DMS153 (cell line): ENCODE data around the gene CSHL1.
"Not testable (repeated sequence)": the region's sequence is repeated elsewhere in the genome, so short reads cannot be mapped to it uniquely, and the experiment has no call there.

ENCODE experiments used
- DNase-seq: peaks from one replicate; lab custom pipeline; 2025; lab: John Stamatoyannopoulos, UW

Gene CSHL1

DNA sequence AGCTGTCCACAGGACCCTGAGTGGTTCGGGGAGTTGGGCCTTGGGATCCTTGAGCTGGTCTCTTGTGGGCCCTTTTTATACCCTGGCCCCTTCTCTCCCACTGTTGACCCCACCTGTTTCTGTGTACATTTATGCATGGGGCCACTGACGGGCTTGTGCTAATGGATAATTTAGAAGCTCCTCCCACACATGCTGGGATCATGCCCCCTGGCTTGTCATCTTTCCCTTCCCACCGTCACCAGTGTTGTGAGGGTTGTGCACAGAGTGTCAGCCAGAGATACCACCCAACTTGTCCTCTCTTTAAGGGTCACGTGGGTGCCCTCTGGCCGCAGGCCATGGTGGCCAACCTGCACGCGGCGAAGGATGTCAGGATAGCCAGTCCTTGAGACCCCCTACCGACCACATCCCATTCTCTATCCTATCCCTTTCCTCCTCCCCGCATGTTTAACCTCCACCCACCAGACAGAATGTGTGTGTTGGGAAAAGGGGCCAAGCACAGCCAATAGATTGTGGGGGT, 7.8 kb upstream of the CSHL1 start, which contains the start of gene GH1:
GH1 (minus strand) TSS at position 51 of the 517 bp plus-strand sequence. CDS start 63 bp downstream, outside the sequence.
- not testable (repeated sequence) for DNase-seq

DNA sequence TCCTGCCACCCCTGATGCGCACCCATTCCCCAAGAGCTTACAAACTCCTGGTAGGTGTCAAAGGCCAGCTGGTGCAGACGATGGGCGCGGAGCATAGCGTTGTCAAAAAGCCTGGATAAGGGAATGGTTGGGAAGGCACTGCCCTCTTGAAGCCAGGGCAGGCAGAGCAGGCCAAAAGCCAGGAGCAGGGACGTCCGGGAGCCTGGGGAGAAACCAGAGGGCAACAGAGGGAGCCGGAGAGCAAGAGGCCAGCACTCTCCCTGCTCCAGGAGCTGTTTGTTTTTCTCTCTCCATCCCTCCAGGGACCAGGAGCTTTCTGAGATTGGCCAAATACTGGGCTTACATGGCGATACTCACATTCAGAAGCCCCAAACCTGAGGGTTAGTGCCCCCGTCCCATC, 7.2 kb upstream of the CSHL1 start:
- no peak for DNase-seq

DNA sequence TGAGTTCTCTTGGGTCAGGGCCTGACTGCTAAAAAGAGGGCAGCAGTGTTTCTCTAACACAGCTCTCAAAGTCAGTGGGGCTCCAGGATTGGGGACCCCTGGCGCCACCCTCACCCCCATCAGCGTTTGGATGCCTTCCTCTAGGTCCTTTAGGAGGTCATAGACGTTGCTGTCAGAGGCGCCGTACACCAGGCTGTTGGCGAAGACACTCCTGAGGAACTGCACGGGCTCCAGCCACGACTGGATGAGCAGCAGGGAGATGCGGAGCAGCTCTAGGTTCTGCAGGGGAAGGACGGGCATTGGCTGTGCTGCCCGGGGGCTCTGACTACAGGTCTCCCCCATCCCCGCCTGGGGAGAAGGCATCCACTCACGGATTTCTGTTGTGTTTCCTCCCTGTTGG, 6.6 kb upstream of the CSHL1 start:
- no peak for DNase-seq

DNA sequence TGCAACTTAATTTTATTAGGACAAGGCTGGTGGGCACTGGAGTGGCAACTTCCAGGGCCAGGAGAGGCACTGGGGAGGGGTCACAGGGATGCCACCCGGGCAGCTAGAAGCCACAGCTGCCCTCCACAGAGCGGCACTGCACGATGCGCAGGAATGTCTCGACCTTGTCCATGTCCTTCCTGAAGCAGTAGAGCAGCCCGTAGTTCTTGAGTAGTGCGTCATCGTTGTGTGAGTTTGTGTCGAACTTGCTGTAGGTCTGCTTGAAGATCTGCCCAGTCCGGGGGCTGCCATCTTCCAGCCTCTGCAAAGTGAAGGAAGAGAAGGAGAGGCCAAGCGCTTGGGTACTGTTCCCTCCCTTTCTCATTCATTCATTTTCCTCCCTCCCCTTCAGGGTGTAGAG, 6.1 kb upstream of the CSHL1 start:
- DNase-seq: not testable (repeated sequence)

DNA sequence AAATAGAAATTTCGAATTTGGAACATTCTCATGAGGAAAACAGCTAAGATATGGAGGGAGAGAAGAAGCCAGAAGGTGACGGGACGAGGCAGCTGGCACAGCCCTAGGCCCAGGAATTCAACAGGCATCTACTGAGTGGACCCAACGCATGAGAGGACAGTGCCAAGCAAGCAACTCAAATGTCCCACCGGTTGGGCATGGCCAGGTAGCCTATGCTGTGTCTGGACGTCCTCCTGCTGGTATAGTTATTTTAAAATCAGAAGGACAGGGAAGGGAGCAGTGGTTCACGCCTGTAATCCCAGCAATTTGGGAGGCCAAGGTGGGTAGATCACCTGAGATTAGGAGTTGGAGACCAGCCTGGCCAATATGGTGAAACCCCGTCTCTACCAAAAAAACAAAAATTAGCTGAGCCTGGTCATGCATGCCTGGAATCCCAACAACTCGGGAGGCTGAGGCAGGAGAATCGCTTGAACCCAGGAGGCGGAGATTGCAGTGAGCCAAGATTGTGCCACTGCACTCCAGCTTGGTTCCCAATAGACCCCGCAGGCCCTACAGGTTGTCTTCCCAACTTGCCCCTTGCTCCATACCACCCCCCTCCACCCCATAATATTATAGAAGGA, 5.6 kb upstream of the CSHL1 start:
- DNase-seq: no peak

DNA sequence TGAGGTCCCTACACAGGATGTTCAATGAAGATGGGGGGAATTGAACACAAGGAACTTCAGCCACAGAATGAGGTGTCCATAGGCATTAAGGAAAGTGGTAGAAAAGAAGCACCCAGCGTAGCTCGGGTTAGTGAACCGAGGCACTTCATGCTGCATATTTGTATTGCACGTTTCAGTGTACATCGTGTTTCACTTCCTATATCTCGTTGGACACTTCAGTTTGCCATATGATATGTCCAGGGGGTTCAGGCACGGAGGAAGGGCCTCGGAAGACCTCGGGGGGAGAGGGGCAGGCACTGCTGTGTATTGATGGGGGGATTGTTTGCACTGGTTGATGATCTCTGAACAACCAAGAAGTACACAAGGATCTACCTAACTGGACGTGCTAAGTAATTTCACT, 4.7 kb upstream of the CSHL1 start:
- DNase-seq: not testable (repeated sequence)

DNA sequence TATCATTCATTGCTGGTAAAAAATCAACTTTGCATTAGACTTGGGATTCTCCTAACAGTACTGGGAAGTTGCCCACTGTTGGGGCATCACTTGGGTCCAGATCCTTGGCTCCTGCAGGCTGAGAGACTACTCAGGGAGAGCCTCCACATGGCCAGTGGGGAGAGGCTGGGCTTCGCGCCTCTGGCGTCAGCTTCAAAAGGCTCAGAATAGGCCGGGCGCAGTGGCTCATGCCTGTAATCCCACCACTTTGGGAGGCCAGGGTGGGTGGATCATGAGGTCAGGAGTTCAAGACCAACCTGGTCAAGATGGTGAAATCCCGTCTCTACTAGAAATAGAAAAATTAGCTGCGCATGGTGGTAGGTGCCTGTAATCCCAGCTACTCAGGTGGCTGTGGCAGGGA, 3.4 kb upstream of the CSHL1 start:
- no peak for DNase-seq

DNA sequence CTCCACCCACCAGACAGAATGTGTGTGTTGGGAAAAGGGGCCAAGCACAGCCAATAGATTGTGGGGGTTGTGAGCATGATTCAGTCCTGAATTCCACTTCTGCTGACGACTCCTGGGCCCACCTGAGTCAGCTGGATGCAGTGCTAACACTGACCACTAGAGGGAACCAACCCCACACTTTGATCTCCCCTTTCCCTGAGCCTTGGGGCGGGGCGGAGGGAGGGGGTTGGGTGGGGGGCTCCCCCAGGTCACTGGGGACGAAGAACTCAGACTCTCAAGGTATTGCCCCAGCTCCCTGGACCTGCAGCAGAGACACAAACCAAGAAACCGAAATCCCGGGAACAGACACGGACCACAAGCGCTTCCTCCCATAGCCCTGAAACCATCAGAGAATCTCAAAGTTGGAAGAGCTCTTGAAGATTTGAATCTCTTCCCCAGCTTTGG, 621 bp upstream of the CSHL1 start:
- DNase-seq: no peak

DNA sequence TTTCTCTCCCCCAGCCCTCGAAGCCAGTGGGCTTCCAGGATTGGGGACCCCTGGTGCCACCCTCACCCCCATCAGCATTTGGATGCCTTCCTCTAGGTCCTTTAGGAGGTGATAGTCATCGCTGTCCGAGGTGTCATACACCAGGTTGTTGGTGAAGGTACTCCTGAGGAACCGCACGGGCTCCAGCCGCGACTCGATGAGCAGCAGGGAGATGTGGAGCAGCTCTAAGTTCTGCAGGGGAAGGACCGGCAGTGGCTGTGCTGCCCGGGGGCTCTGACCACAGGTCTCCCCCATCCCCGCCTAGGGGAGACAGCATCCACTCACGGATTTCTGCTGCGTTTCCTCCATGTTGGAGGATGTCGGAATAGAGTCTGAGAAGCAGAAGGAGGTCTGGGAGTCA, 962 bp downstream of the CSHL1 start:
- DNase-seq: no peak

DNA sequence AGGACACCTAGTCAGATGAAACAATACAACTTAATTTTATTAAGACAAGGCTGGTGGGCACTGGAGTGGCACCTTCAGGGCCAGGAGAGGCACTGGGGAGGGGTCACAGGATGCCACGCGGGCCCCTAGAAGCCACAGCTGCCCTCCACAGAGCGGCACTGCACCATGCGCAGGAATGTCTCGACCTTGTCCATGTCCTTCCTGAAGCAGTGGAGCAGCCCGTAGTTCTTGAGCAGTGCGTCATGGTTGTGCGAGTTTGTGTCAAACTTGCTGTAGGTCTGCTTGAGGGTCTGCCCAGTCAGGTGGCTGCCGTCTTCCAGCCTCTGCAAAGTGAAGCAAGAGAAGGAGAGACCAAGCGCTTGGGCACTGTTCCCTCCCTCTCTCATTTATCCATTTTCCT, 1.5 kb downstream of the CSHL1 start:
- not testable (repeated sequence) for DNase-seq

DNA sequence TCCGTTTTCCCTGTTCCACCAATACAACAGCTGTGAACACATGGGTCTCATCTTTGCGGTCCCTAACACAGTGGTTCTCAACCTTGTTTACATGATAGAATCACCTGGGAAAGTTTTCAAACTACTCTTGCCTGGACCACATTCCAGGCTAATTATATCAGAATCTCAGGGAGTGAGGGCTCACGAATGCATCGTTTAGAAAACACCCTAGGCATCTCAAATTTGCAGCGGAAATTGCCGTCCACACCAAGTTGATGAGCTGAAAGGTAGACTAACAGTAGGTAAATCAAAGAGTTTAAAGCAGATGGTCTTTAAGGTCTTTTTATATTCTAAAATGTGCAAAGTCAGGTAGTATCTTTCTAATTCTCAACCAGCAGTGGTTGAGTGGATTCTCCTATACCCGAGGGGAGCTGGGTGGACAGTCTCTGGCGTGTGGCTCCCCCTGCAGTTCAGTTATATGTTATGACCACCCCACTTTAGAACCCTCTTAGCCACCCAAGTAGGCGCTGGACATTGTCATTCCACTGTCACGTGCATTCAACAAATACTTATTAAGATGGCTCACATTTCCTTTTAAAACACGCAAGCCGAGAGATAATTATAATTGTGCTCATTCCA, 3.8 kb downstream of the CSHL1 start:
- not testable (repeated sequence) for DNase-seq

DNA sequence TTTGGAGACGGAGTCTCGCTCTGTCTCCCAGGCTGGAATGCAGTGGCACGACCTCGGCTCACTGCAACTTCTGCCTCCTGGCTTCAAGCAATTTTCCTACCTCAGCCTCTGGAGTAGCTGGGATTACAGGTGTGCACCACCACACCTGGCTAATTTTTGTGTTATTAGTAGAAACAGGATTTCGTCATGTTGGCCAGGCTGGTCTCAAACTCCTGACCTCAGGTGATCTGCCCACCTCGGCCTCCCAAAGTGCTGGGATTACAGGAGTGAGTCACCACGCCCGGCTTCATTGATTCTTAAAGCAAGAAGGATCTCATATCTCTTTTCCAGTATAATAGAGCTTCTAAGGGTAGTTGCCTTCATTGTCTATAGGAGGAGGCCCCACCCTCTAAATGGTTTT, 6.3 kb downstream of the CSHL1 start:
- not testable (repeated sequence) for DNase-seq

DNA sequence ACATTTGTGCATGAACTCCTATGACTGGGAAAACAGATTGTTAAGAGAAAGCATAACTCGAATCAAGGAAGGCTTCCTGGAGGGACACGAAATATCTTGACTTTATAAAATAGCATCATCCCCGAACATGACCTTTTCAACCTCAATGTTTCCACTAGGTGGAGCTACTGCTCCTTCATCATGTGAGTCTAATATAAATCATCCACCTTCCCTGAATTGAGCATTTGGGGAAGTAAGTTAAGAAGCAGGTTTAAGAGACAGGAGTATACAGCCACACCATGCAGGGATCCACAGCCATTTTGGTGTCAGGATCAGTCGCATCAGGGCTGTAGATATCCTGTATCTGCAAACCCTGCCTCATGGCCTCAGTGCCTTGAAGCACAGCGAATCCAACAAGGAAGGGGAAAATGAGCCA, 7.3 kb downstream of the CSHL1 start:
- DNase-seq: not testable (repeated sequence)

DNA sequence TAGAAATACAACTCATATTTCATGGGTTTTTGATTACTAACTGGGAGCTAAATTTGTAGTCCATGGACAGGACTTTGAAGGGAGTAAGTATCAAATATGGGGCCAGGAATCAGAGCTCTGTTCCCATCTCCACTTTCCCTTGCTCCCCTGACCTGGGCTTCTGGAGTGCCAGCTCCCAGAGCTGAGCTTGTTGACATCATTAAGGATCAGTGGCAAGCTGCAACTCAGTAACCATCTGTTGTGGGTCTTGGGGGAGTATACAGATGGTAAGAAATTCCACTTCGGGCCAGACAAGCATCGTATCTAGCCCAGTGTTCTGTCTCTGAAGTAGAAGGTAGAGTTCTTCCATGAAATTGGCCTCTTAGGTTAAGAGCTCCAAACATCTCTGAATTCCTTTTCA, 9.1 kb downstream of the CSHL1 start:
- DNase-seq: not testable (repeated sequence)

DNA sequence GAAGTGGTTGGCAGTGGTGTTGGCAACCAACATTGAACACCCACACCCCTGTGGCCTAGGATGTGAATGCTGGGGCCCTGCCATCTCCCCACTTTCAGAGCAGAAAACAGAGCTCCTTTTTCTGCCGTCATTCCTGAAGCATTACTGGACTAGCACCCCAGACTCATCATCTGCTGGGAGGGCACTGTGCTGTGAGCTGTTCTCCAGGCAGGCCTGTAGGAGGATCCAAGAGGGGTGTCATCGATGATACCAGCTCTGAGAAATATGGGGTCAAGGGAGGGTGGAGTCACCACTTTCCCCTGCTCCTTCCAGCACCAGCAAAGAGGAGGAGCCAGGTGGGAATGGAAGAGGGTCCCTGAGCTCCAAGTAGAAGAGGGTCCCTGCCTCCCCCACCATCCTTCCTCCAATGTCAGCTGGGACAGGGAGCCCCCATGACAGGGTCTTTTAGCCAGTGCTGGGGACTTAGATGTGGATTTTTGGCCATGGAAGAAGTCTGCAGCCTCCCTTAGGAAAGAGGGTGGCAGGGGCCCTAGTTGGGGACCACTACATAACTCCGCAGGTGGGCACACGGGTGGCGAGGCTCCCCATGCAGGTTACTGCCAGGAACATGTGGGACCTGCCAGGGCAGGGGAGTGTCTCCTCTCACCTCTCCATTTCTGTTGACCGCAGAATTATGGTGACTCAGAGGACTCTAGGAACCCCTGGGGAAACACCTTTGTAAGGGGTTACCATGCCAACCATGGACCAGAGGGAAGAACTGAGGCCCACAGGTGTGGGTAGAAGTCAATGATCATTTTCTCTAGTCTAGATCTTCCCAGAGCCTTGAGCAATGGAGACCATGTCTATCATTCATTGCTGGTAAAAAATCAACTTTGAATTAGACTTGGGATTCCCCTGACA, 11.9 kb downstream of the CSHL1 start:
- not testable (repeated sequence) for DNase-seq

DNA sequence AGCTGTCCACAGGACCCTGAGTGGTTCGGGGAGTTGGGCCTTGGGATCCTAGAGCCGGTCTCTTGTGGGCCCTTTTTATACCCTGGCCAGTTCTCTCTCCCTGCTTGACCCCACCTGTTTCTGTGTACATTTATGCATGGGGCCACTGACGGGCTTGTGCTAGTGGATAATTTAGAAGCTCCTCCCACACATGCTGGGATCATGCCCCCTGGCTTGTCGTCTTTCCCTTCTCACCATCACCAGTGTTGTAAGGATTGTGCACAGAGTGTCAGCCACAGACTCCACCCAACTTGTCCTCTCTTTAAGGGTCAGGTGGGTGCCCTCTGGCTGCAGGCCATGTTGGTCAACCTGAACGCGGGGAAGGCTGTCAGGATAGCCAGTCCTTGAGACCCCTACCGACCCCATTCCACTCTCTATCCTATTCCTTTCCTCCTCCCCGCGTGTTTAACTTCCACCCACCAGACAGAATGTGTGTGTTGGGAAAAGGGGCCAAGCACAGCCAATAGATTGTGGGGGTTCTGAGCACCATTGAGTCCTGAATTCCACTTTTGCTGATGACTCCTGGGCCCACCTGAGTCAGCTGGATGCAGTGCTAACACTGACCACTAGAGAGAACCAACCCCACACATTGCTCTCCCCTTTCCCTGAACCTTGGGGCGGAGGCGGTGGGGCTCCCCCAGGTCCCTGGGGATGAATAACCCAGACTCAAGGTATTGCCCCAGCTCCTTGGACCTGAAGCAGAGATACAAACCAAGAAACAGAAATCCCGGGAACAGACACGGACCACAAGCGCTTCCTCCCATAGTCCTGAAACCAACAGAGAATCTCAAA, 14.3 kb downstream of the CSHL1 start, which contains the start of gene CSH1:
CSH1 (minus strand) TSS at position 51 of the 831 bp plus-strand sequence. CDS start 63 bp downstream, outside the sequence.
- DNase-seq: not testable (repeated sequence)

DNA sequence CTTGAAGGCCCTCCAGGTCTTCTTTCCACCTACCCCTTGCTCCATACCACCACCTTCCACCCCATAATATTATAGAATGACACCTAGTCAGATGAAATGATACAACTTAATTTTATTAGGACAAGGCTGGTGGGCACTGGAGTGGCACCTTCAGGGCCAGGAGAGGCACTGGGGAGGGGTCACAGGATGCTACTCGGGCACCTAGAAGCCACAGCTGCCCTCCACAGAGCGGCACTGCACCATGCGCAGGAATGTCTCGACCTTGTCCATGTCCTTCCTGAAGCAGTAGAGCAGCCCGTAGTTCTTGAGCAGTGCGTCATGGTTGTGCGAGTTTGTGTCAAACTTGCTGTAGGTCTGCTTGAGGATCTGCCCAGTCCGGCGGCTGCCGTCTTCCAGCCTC, 16.2 kb downstream of the CSHL1 start:
- DNase-seq: not testable (repeated sequence)

DNA sequence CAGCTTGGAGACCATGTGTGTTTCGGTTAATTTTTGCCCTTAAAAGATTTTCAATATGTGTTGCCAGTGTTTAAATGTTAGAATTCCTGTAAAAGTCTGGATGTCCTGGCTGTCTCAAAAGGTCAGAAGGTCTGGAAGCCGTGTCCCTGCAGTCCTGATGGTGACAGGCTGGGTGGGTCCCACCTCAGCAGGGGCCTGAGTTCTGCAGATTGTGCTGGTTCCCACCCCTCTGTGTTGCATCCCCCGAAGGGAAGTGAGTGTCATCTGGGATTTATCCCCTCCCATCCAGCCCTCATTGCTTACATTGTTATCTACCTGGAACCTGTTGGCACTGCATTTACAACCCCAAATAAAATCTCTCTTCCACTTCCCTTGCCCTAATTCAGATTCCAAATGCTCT, 17.0 kb downstream of the CSHL1 start:
- DNase-seq: not testable (repeated sequence)

DNA sequence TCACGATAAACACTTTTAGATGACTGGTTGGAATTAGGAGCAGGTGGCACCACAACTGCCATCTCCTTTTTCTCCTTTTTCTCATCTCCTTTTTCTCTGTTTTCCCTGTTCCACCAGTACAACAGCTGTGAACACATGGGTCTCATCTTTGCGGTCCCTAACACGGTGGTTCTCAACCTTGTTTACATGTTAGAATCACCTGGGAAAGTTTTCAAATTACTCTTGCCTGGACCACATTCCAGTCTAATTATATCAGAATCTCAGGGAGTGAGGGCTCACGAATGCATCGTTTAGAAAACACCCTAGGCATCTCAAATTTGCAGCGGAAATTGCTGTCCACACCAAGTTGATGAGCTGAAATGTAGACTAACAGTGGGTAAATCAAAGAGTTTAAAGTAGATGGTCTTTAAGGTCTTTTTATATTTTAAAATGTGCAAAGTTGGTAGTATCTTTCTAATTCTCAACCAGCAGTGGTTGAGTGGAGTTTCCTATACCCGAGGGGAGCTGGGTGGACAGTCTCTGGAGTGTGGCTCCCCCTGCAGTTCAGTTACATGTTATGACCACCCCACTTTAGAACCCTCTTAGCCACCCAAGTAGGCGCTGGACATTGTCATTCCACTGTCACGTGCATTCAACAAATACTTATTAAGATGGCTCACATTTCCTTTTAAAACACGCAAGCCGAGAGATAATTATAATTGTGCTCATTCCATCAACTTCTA, 18.6 kb downstream of the CSHL1 start:
- not testable (repeated sequence) for DNase-seq

DNA sequence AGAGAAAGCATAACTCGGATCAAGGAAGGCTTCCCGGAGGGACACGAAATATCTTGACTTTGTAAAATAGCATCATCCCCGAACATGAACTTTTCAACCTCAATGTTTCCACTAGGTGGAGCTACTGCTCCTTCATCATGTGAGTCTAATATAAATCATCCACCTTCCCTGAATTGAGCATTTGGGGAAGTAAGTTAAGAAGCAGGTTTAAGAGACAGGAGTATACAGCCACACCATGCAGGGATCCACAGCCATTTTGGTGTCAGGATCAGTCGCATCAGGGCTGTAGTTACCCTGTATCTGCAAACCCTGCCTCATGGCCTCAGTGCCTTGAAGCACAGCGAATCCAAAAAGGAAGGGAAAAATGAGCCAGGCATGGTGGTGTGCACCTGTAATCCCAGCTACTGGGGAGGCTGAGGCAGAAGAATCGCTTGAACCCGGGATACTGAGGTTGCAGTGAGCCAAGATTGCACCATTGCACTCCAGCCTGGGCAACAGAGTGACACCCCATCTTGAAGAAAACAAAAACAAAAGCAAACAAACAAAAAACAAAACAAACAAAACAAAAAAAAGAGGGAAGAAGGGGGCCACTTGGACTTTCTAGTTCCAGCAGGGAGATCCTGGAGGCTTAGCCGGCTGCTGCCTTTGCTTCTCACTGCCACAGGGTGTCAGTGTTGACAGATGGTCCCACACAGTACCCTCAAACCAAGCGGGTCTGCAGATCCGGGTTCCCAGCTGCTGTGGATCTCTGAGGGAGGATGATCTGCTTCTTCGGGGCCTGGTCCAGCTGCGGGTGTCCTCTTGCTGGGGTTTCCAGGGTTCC, 21.8 kb downstream of the CSHL1 start:
- peak; percentile 1 for DNase-seq
